Breast epithelium (tissue), 4 donors: ENCODE data around the gene CNGB1. TPM values are rescaled to one million over a fixed set of nuclear protein-coding genes. Genes with fewer than 3 reads are reported as not detected.

Experiments used
- DNase-seq, 2 donors: peaks; one replicate each; pipeline ENCODE4 v3.0.0-alpha.2; 2019; ENCODE audit warnings: low spot score in 2 of 2
- H3K27ac ChIP-seq, 2 donors: fragments of 200-600 bp; sonication (generic) in 1 of 2; one replicate each; pipeline ENCODE4 v1.5.1; 2016 to 2019; ENCODE audit warnings: mild to moderate bottlenecking in 1 of 2
- H3K27me3 ChIP-seq, 2 donors: fragments of 200-600 bp; sonication (generic) in 1 of 2; one replicate each; pipeline versions ENCODE4 v1.5.1 to v1.6.0; 2017 to 2019; ENCODE audit warnings: control low read depth in 1 of 2, mild to moderate bottlenecking in 1 of 2
- H3K36me3 ChIP-seq: fragments of 200-600 bp; one replicate; pipeline ENCODE4 v1.5.1; 2019
- H3K4me1 ChIP-seq, 2 donors: fragments of 200-600 bp; sonication (generic); one replicate each; pipeline ENCODE4 v1.5.1; 2016 to 2019; ENCODE audit warnings: control low read depth in 1 of 2
- H3K4me3 ChIP-seq, 3 donors: fragments of 200-600 bp; sonication (generic); 1 replicate in 2 of 3; 2 replicates in 1 of 3; pipeline ENCODE4 v1.5.1; 2016 to 2019; ENCODE audit warnings: mild to moderate bottlenecking in 3 of 3, moderate library complexity in 2 of 3
- H3K9me3 ChIP-seq, 2 donors: fragments of 200-600 bp; sonication (generic) in 1 of 2; one replicate each; pipeline ENCODE4 v1.5.1; 2016 to 2019; ENCODE audit warnings: control low read depth in 1 of 2
- POLR2A ChIP-seq: fragments of 450-650 bp; IDR thresholded peaks from one replicate; pipeline ENCODE4 v1.6.1; 2016; ENCODE audit warnings: antibody characterized with exemption, mild to moderate bottlenecking, moderate library complexity
- POLR2AphosphoS5 ChIP-seq, 3 donors: sonication (generic); formaldehyde crosslinking; IDR thresholded peaks; one replicate each; pipeline ENCODE4 v1.6.1; 2017; ENCODE audit warnings: antibody characterized with exemption in 3 of 3
- intact Hi-C: fragments of 100-400 bp; cut with DNase I; formaldehyde crosslinking; loops from one replicate; pipeline ENCODE4 v1.15.1; 2023; ENCODE audit warnings: low total_unique reads
- total RNA-seq, 3 donors: library from RNA; depleted of rRNA; stranded (reverse); fragments of >200 nt; gene quantifications; one replicate each; pipeline ENCODE4 v1.1.0, GENCODE V29; 2016
- TF ChIP-seq, protein P1 (sequence below), 3 donors: fragments of 450-650 bp; IDR thresholded peaks; one replicate each; pipeline ENCODE4 v1.5.1; 2016 to 2017; ENCODE audit warnings: antibody characterized with exemption in 3 of 3, mild to moderate bottlenecking in 3 of 3, moderate library complexity in 3 of 3

Gene CNGB1
- total RNA-seq, 3 donors from 2014 or later = not detected

DNA sequence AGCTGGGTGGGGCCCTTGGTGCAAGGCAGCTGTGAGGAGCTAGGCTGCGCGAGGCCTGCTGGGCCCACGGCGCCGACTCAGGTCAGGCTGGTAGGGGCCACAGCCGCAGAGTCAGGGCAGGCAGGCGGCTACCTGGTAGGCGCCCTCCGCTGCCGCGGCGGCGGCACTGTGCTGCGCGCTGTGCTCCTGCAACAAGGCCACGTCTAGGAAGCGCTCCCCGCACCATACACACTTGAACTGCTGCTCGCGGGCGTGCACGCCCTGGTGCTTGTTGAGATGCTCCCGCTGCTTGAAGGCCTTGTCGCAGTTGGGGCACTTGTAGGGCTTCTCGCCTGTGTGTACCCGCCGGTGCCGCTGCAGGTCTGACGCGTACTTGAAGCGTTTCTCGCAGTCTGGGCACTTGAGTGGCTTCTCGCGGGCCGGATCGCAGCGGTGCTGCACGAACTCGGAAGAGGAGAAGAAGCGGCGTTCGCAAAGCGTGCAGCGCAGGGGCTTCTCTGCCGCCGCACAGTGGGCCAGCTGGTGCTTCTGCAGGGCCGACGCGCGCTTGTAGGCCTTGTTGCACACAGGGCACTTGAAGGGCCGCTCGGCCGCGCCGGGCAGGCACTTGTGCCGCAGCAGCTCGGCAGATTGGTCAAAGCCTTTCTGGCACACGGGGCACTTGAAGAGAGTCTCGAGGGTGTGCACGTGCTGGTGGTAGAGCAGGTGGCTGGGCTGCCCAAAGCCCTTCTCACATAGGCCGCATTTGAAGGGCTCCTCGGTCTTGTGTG lies 25.7 kb upstream of the CNGB1 start:
- H3K27me3 ChIP-seq = no peaks in the 10 kb centered on the region
- no peak for DNase-seq
- no peaks in the 10 kb centered on the region for H3K9me3 ChIP-seq
- H3K27ac ChIP-seq = no peak overlapping the region
- intact Hi-C loops = no loop called here
- peaks cover 5% of the 10 kb centered on the region for H3K36me3 ChIP-seq
- peaks cover 0 to 6% of the 10 kb centered on the region in 2 donors for H3K4me1 ChIP-seq
- TF ChIP-seq POLR2A (no peak), POLR2AphosphoS5 (IDR thresholded peaks at IDR 0.05) (no peak)
- TF ChIP-seq, protein P1, sequence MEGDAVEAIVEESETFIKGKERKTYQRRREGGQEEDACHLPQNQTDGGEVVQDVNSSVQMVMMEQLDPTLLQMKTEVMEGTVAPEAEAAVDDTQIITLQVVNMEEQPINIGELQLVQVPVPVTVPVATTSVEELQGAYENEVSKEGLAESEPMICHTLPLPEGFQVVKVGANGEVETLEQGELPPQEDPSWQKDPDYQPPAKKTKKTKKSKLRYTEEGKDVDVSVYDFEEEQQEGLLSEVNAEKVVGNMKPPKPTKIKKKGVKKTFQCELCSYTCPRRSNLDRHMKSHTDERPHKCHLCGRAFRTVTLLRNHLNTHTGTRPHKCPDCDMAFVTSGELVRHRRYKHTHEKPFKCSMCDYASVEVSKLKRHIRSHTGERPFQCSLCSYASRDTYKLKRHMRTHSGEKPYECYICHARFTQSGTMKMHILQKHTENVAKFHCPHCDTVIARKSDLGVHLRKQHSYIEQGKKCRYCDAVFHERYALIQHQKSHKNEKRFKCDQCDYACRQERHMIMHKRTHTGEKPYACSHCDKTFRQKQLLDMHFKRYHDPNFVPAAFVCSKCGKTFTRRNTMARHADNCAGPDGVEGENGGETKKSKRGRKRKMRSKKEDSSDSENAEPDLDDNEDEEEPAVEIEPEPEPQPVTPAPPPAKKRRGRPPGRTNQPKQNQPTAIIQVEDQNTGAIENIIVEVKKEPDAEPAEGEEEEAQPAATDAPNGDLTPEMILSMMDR (IDR thresholded peaks at IDR 0.05) = no peak
- H3K4me3 ChIP-seq = no peak overlapping the region

DNA sequence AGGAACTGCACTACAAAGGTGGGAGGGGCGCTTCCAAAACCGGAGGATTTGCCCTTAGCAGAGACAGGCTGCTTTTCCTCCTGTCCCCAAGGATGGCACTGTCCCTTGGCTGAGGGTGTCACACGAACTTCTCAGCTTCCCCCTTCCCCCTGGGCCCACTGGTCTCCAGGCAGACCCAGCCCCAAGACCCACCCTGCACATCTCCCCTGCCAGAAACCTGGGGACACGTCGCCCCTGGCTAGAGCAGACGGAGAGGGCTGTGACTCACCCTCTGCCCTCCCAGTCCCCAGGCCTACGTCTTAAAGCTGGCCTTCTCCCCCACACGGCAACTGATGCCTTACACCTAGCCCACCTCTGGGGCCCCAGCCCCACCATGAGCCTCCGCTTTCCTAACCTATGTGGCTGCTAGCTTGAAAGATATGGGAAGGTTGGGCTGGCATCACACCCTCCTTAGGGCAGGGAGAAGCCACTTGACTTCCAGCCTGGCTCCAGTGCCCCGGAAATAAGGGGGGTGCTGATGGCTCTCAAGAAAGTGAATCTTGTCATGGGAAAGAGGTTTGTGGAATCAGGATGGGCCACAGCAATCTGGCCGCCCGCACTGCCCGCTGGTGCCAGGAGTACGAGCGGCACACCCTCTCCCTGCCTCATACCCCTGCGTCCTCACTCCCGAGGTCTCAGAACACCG lies 24.9 kb upstream of the CNGB1 start:
- DNase-seq = no peak
- intact Hi-C loops = no loop called here
- peaks cover 5% of the 10 kb centered on the region for H3K36me3 ChIP-seq
- H3K27ac ChIP-seq = no peak overlapping the region
- no peak overlapping the region for H3K4me3 ChIP-seq
- H3K4me1 ChIP-seq = peaks cover 0 to 6% of the 10 kb centered on the region in 2 donors
- no peaks in the 10 kb centered on the region for H3K9me3 ChIP-seq
- H3K27me3 ChIP-seq = no peaks in the 10 kb centered on the region
- TF ChIP-seq, protein P1 (IDR thresholded peaks at IDR 0.05) = no peak
- TF ChIP-seq POLR2AphosphoS5 (IDR thresholded peaks at IDR 0.05) (no peak), POLR2A (no peak)

DNA sequence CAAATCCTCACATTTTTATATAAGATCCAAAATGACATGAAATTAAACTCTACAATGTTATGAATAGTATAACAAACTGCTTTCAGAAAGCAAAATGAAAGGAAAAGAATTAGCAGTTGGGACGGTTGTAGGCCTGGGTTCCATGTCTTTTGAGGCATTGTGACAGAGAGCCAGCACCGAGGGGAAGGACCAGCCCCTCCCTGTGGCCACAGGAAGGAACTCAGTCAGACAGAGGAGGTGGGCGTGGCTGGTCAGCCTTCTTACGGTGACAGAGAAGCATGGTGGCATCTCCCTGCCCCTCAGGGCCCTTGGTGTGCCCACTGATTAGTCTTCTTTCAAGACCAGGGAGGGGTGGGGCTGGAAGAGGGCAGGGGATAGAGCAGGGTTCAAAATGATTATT lies 23.9 kb upstream of the CNGB1 start:
- peaks cover 0 to 6% of the 10 kb centered on the region in 2 donors for H3K4me1 ChIP-seq

DNA sequence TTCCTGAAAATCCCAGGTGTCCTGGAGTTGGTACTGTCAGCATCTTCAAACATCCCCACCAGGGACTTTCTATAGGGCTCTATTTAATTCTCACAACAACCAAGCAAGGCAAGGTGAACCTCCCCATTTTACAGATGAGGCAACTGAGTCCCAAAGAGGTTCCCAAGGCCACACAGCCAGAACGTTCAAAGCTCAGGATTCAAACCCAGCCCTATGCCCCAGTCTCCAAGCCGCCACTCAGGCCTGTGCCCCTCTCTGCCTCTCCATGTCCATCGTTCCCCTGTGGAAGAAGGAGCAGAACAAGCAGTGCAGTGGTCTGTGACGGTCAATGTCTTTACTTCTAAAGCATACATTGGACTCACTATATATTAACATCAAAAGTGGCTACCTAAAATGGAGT lies 23.4 kb upstream of the CNGB1 start:
- intact Hi-C loops = no loop called here
- H3K4me3 ChIP-seq = no peak overlapping the region
- TF ChIP-seq POLR2AphosphoS5 (IDR thresholded peaks at IDR 0.05) = no peak
- TF ChIP-seq, protein P1 (IDR thresholded peaks at IDR 0.05) = no peak
- TF ChIP-seq POLR2A = no peak
- no peaks in the 10 kb centered on the region for H3K9me3 ChIP-seq
- no peak for DNase-seq
- H3K4me1 ChIP-seq = peaks cover 0 to 6% of the 10 kb centered on the region in 2 donors
- H3K36me3 ChIP-seq = peaks cover 5% of the 10 kb centered on the region
- H3K27me3 ChIP-seq = no peaks in the 10 kb centered on the region
- H3K27ac ChIP-seq = no peak overlapping the region

More for the DNA sequence above, 23.9 kb upstream of the CNGB1 start:
- Histone ChIP-seq H3K27ac (no peak overlapping the region), H3K36me3 (peaks cover 5% of the 10 kb centered on the region), H3K27me3 (no peaks in the 10 kb centered on the region), H3K4me3 (no peak overlapping the region), H3K9me3 (no peaks in the 10 kb centered on the region)
- TF ChIP-seq POLR2A = no peak
- no peak for DNase-seq
- intact Hi-C loops = no loop called here

DNA sequence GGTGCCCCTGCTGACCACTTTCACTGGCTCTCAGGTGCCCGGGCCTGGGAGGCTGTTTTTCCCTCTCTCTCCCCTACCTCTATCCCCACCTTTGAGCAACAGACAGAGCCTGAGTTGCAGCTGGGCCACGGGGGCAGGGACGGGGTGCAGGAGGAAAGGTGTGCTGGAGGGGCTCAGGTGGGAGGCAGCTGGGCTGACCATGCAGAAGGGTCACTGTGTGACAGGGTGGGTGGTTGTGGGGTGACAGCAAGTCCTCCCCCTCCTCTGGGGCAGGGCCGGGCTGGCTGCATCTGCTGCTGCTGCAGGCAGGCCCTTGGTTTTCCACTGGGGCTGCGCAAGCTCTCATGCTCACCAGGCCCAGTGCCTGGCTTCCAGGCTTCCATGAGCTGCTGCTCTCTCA lies 23.0 kb upstream of the CNGB1 start:
- peaks cover 0 to 6% of the 10 kb centered on the region in 2 donors for H3K4me1 ChIP-seq
- H3K4me3 ChIP-seq = no peak overlapping the region
- peak overlapping the region in 1 of 2 donors; percentile 8 for H3K27ac ChIP-seq
- intact Hi-C loops = no loop called here
- peaks cover 5% of the 10 kb centered on the region for H3K36me3 ChIP-seq
- TF ChIP-seq, protein P1 (IDR thresholded peaks at IDR 0.05) = no peak
- TF ChIP-seq POLR2AphosphoS5 (IDR thresholded peaks at IDR 0.05) (no peak), POLR2A (no peak)
- no peak for DNase-seq
- no peaks in the 10 kb centered on the region for H3K27me3 ChIP-seq
- H3K9me3 ChIP-seq = no peaks in the 10 kb centered on the region
